ENCODE data around the gene PRRC2C.
"Not testable (repeated sequence)": the region's sequence is repeated elsewhere in the genome, so short reads cannot be mapped to it uniquely, and the experiment has no call there.

The PRRC2C gene

DNA sequence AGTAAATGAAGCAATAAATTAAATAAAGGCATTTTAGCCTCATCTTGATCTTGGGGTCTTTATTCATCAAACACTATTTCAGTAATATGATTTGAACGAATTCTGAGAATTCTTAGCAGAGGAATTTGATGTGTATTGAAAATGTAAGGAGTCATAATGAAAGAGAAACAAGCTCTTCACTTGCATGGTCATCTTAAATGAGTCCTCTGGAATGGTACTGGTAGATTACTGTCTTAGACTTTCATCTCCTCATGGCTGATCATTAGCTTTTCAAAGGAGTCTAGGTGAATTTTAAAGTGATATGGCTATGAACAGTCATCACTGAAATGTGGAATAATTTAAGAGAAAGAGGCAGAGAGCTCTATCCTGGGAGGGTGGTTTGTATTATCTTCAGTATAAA, 30.0 kb downstream of the PRRC2C start:
- Histone ChIP-seq H3K9me3 (ENCODE audit: control insufficient read depth, insufficient read depth, low read length) (no peaks in the 10 kb centered on the region), H3K36me3 (ENCODE audit: insufficient read depth, low read length) (peaks cover 33% of the 10 kb centered on the region), H3K9ac (ENCODE audit: low read depth, low read length) (no peak overlapping the region), H3K4me1 (ENCODE audit: insufficient read depth, low read length) (no peaks in the 10 kb centered on the region)

- H3K4me1 ChIP-seq (ENCODE audit: insufficient read depth, low read length) = no peaks in the 10 kb centered on the region
- no peaks in the 10 kb centered on the region for H3K9me3 ChIP-seq (ENCODE audit: control insufficient read depth, insufficient read depth, low read length)
- no peak overlapping the region for H3K9ac ChIP-seq (ENCODE audit: low read depth, low read length)
- H3K36me3 ChIP-seq (ENCODE audit: insufficient read depth, low read length) = peaks cover 35% of the 10 kb centered on the region
Observed at GRCh38 chr1:171515741-171516140, 30.4 kb downstream of the PRRC2C start.

DNA sequence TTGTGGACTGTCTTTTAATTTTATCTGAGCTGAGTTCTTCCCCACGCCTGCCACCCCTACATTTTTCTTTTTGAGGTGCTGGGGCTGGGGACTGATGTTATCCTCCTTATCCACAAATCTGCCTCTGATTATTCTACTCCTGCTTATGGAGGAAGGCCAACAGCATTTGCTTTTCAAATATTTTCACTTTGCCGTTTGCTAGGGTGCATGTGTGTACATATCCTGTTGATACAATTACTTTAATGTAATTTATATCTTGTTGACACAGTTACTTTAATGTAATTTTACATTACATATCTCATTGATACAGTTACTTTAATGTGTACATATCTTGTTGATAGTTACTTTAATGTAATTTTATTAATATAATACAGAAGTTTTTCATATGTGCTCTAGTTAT, 36.2 kb downstream of the PRRC2C start:
- H3K4me1 ChIP-seq (ENCODE audit: insufficient read depth, low read length) = no peaks in the 10 kb centered on the region
- no peak overlapping the region for H3K9ac ChIP-seq (ENCODE audit: low read depth, low read length)
- H3K9me3 ChIP-seq (ENCODE audit: control insufficient read depth, insufficient read depth, low read length) = no peaks in the 10 kb centered on the region
- peaks cover 46% of the 10 kb centered on the region for H3K36me3 ChIP-seq (ENCODE audit: insufficient read depth, low read length)

DNA sequence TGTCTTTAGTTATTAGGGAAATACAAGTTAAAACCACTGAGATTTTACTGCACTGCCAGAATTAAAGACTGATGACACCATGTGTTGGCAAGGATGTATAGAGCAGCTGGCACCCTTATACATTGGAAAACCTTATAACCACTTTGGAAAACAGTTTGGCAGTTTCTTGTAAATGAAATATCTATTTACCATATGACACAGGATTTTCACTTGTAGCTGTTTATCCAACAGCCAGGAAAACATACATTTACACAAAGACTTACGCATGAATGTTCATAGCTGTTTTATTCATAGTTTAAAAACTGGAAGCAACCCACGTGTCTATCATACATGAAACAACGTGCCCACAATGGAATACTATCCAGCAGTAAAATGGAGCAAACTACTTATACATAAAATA, 45.3 kb downstream of the PRRC2C start:
- H3K9ac ChIP-seq (ENCODE audit: low read depth, low read length) = no peak overlapping the region
- no peaks in the 10 kb centered on the region for H3K4me1 ChIP-seq (ENCODE audit: insufficient read depth, low read length)
- H3K9me3 ChIP-seq (ENCODE audit: control insufficient read depth, insufficient read depth, low read length) = no peaks in the 10 kb centered on the region
- peaks cover 55% of the 10 kb centered on the region for H3K36me3 ChIP-seq (ENCODE audit: insufficient read depth, low read length)

GRCh38 chr1:171532520-171532919, 47.2 kb downstream of the PRRC2C start:
- Histone ChIP-seq H3K9me3 (ENCODE audit: control insufficient read depth, insufficient read depth, low read length) (no peaks in the 10 kb centered on the region), H3K36me3 (ENCODE audit: insufficient read depth, low read length) (peaks cover 58% of the 10 kb centered on the region), H3K4me1 (ENCODE audit: insufficient read depth, low read length) (no peaks in the 10 kb centered on the region), H3K9ac (ENCODE audit: low read depth, low read length) (no peak overlapping the region)

DNA sequence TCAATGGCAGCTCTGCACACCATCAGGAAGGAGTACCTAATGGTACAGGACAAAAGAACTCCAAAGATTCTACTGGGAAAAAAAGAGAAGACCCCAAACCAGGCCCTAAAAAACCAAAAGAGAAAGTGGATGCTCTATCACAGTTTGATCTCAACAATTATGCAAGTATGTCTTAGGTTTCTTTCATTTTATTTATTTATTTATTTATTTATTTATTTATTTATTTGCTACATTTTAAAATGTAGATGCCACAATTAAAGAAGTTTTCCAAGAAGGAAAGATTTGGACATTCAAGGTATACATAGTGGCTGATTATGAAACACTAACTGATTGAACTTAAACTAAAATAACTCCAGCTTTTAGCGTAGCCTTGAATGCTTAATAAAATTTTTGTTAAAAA, 60.2 kb downstream of the PRRC2C start:
- Histone ChIP-seq H3K36me3 (ENCODE audit: insufficient read depth, low read length) (peaks cover 53% of the 10 kb centered on the region), H3K9me3 (ENCODE audit: control insufficient read depth, insufficient read depth, low read length) (no peaks in the 10 kb centered on the region), H3K4me1 (ENCODE audit: insufficient read depth, low read length) (no peaks in the 10 kb centered on the region), H3K9ac (ENCODE audit: low read depth, low read length) (no peak overlapping the region)

DNA sequence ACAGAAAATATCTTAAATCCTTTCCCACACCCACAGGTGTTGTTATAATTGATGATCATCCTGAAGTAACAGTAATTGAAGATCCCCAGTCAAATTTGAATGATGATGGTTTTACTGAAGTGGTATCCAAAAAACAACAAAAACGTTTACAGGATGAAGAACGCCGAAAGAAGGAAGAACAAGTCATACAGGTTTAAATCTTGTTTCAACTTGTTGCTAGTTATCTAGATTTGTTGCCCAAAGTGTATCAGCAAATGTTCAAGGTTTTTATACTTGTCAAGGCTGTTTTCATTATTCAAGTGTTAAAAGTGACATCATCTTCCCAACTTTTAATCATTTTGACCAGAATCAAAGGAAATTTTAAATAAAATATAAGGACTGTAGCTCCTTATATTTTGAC, 64.7 kb downstream of the PRRC2C start:
- H3K36me3 ChIP-seq (ENCODE audit: insufficient read depth, low read length) = peaks cover 28% of the 10 kb centered on the region
- H3K4me1 ChIP-seq (ENCODE audit: insufficient read depth, low read length) = no peaks in the 10 kb centered on the region
- no peak overlapping the region for H3K9ac ChIP-seq (ENCODE audit: low read depth, low read length)
- no peaks in the 10 kb centered on the region for H3K9me3 ChIP-seq (ENCODE audit: control insufficient read depth, insufficient read depth, low read length)

GRCh38 chr1:171550598-171551100, 65.3 kb downstream of the PRRC2C start:
- H3K4me1 ChIP-seq (ENCODE audit: insufficient read depth, low read length); H3K9me3 ChIP-seq (ENCODE audit: control insufficient read depth, insufficient read depth, low read length); H3K9ac ChIP-seq (ENCODE audit: low read depth, low read length): not testable (repeated sequence)
- peaks cover 25% of the 10 kb centered on the region for H3K36me3 ChIP-seq (ENCODE audit: insufficient read depth, low read length)

DNA sequence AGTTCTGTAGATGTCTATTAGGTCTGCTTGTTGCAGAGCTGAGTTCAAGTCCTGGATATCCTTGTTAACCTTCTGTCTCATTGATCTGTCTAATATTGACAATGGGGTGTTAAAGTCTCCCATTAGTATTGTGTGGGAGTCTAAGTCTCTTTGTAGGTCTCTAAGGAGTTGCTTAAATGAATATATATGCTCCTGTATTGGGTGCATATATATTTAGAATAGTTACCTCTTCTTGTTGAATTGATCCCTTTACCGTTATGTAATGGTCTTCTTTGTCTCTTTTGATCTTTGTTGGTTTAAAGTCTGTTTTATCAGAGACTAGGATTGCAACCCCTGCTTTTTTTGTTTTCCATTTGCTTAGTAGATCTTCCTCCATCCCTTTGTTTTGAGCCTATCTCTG, 68.6 kb downstream of the PRRC2C start:
- Histone ChIP-seq H3K9me3 (ENCODE audit: control insufficient read depth, insufficient read depth, low read length) (peaks cover 15% of the 10 kb centered on the region), H3K36me3 (ENCODE audit: insufficient read depth, low read length) (peaks cover 35% of the 10 kb centered on the region)
- not testable (repeated sequence) for H3K9ac ChIP-seq (ENCODE audit: low read depth, low read length); H3K4me1 ChIP-seq (ENCODE audit: insufficient read depth, low read length)

DNA sequence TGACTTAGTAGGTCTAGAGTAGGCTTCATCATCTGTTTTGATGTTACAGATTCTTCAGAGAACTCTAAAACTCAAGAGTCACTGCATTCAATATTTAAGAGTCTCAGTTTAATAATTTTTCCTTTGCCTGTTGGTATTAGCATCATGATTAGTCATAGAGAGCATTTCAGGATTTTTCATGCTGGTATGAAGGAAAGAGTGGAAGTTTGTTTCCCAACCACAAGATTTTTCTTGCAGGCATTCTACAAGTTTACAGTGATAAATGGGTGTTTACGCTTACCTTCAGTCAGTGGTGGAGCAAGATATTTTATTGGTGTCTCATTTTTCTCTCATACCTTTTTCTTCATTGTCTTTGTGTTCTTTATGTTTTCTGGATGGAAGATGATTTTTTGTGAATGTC, 78.3 kb downstream of the PRRC2C start:
- Histone ChIP-seq H3K9me3 (ENCODE audit: control insufficient read depth, insufficient read depth, low read length) (no peaks in the 10 kb centered on the region), H3K36me3 (ENCODE audit: insufficient read depth, low read length) (peaks cover 54% of the 10 kb centered on the region)

DNA sequence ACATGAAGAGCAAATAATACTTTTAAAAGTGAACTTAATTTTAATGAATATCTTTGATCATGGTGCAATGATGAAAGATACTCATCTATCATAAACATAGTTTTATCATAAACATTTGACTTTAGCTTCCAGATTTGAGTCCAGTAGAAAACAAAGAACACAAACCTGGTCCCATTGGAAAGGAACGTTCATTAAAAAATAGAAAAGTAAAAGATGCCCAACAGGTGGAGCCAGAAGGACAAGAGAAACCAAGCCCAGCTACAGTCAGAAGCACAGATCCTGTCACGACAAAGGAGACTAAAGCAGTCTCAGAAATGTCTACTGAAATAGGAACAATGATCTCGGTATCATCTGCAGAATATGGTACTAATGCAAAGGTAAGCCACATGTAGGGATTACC, 81.1 kb downstream of the PRRC2C start:
- H3K36me3 ChIP-seq (ENCODE audit: insufficient read depth, low read length) = peaks cover 42% of the 10 kb centered on the region
- no peaks in the 10 kb centered on the region for H3K4me1 ChIP-seq (ENCODE audit: insufficient read depth, low read length)
- H3K9me3 ChIP-seq (ENCODE audit: control insufficient read depth, insufficient read depth, low read length) = no peaks in the 10 kb centered on the region
- H3K9ac ChIP-seq (ENCODE audit: low read depth, low read length) = no peak overlapping the region

More for the DNA sequence above, 78.3 kb downstream of the PRRC2C start:
- H3K4me1 ChIP-seq (ENCODE audit: insufficient read depth, low read length) = no peaks in the 10 kb centered on the region
- H3K9ac ChIP-seq (ENCODE audit: low read depth, low read length) = no peak overlapping the region

DNA sequence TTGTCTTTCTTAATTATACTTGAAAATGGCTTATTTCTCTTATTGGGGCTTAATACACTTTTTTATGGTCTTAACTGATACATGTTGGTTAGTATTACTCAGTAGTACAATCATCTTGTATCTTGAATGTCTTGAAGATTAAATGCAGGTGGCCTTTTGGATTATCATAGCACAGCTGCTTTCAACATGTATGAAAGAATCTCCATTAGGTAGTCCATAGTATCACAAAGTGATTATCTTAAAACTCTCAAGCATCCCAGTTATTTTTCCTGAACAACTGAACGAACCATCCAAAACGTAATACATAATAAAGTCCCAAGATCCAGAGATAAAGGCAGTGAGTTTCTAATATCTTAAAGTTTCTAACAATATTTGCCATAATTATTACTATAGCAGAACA, 85.0 kb downstream of the PRRC2C start:
- Histone ChIP-seq H3K4me1 (ENCODE audit: insufficient read depth, low read length) (no peaks in the 10 kb centered on the region), H3K9ac (ENCODE audit: low read depth, low read length) (no peak overlapping the region), H3K36me3 (ENCODE audit: insufficient read depth, low read length) (peaks cover 38% of the 10 kb centered on the region), H3K9me3 (ENCODE audit: control insufficient read depth, insufficient read depth, low read length) (no peaks in the 10 kb centered on the region)

DNA sequence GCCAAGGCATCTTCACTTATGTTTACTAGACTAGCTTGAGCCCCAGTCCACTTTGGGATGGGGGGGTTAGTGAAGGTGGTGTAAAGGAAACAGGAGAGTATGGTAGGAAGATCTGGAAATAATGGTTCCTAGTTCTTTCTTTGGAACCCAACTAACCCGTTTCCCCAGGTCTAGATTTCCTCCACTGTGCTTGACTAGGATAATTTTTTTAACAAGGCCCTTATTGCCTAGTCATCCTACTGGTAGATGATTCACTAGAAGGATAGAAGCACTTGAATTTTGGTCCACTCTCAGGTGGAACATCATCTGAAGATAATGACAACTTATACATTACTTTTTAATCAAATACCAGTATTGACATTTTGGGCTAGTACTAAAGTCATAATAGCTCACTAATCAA, 90.8 kb downstream of the PRRC2C start:
- no peaks in the 10 kb centered on the region for H3K4me1 ChIP-seq (ENCODE audit: insufficient read depth, low read length)
- H3K9ac ChIP-seq (ENCODE audit: low read depth, low read length) = no peak overlapping the region
- no peaks in the 10 kb centered on the region for H3K9me3 ChIP-seq (ENCODE audit: control insufficient read depth, insufficient read depth, low read length)
- H3K36me3 ChIP-seq (ENCODE audit: insufficient read depth, low read length) = peaks cover 50% of the 10 kb centered on the region

GRCh38 chr1:171581226-171581625, 95.9 kb downstream of the PRRC2C start:
- Histone ChIP-seq H3K9me3 (ENCODE audit: control insufficient read depth, insufficient read depth, low read length) (no peaks in the 10 kb centered on the region), H3K4me1 (ENCODE audit: insufficient read depth, low read length) (no peaks in the 10 kb centered on the region), H3K36me3 (ENCODE audit: insufficient read depth, low read length) (peaks cover 44% of the 10 kb centered on the region), H3K9ac (ENCODE audit: low read depth, low read length) (no peak overlapping the region)

DNA sequence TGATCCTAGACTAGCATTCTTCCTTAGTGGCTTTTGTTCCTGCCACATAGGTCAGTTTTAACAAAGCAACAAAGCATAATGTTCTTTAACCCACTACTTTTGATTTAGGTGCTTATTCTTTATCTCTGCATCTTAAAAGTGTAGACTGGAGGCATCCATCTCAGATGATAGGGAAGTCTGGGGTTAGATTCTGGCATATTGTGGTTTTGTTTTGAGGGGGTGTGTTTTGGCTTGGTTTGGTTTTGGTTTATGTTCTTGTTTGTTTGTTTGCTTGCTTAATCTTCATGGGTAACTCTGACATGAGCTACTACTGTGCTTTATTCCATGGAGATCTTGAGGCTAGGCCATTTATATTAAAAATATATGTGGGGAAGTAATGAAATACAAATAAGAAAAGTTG, 96.4 kb downstream of the PRRC2C start:
- H3K9ac ChIP-seq (ENCODE audit: low read depth, low read length) = no peak overlapping the region
- H3K9me3 ChIP-seq (ENCODE audit: control insufficient read depth, insufficient read depth, low read length) = no peaks in the 10 kb centered on the region
- no peaks in the 10 kb centered on the region for H3K4me1 ChIP-seq (ENCODE audit: insufficient read depth, low read length)
- H3K36me3 ChIP-seq (ENCODE audit: insufficient read depth, low read length) = peaks cover 40% of the 10 kb centered on the region

GRCh38 chr1:171582589-171582988, 97.3 kb downstream of the PRRC2C start:
- Histone ChIP-seq H3K9me3 (ENCODE audit: control insufficient read depth, insufficient read depth, low read length) (no peaks in the 10 kb centered on the region), H3K9ac (ENCODE audit: low read depth, low read length) (no peak overlapping the region), H3K36me3 (ENCODE audit: insufficient read depth, low read length) (peaks cover 34% of the 10 kb centered on the region), H3K4me1 (ENCODE audit: insufficient read depth, low read length) (no peaks in the 10 kb centered on the region)

All from ES-I3 (cell line).